B cell (primary cell): ENCODE results near the gene MPLKIP. TPM values are rescaled to one million over a fixed set of nuclear protein-coding genes. Genes with fewer than 3 reads are reported as not detected.
"Not testable (repeated sequence)": the region's sequence is repeated elsewhere in the genome, so short reads cannot be mapped to it uniquely, and the experiment has no call there.

Experiments used
- ATAC-seq: fragments of 200-7000 bp; cut with Tn5 transposase; one replicate; pipeline ENCODE4 v1.10.0; 2021; ENCODE audit warnings: low read depth, mild to moderate bottlenecking, moderate number of reproducible peaks, moderate library complexity
- CTCF ChIA-PET: fragments of 350-600 bp; sonication (Branson Sonifier 250); formaldehyde crosslinking; loops from one replicate; lab custom pipeline; 2021; ENCODE audit warnings: antibody characterized with exemption, inconsistent platforms; lab: Charles Lee
- POLR2A ChIA-PET: fragments of 350-600 bp; sonication (Branson Sonifier 250); formaldehyde crosslinking; loops from one replicate; lab custom pipeline; 2021; ENCODE audit warnings: antibody characterized with exemption; lab: Charles Lee
- DNase-seq: peaks from one replicate; pipeline ENCODE4 v3.0.0; 2013
- H2AFZ ChIP-seq: 2 replicates; pipeline ENCODE4 v1.6.1; 2012; ENCODE audit warnings: mild to moderate bottlenecking, low read depth, low read length; ENCODE audit not compliant: insufficient read depth, poor library complexity, severe bottlenecking
- H3K27ac ChIP-seq, 2 donors: 1 replicate in 1 of 2; 2 replicates in 1 of 2; pipeline ENCODE4 v1.5.1; 2012 to 2013; ENCODE audit warnings: low read length in 2 of 2, mild to moderate bottlenecking in 2 of 2, moderate library complexity in 1 of 2
- H3K27me3 ChIP-seq, 4 experiments: fragments of 200-600 bp in 1 of 4; sonication (generic) in 1 of 4; replicated peaks in 1 of 4; 1 replicate in 2 of 4; 2 replicates in 2 of 4; pipeline versions ENCODE4 v1.6.1 to v1.7.0; 2013 to 2016; ENCODE audit warnings: low read length in 3 of 4, mild to moderate bottlenecking in 2 of 4, mixed read lengths in 1 of 4, moderate library complexity in 1 of 4; ENCODE audit not compliant: insufficient read depth in 4 of 4, control insufficient read depth in 3 of 4; ENCODE audit errors: control extremely low read depth in 1 of 4
- H3K36me3 ChIP-seq, 2 experiments: replicated peaks in 1 of 2; 1 replicate in 1 of 2; 2 replicates in 1 of 2; pipeline versions ENCODE4 v1.6.1 to v1.7.1; 2013; ENCODE audit warnings: low read length in 1 of 2; ENCODE audit not compliant: insufficient read depth in 2 of 2, control insufficient read depth in 1 of 2; ENCODE audit errors: control extremely low read depth in 1 of 2, extremely low read depth in 1 of 2
- H3K4me1 ChIP-seq, 2 donors: fragments of 200-600 bp in 1 of 2; sonication (generic) in 1 of 2; 1 replicate in 1 of 2; 2 replicates in 1 of 2; pipeline versions ENCODE4 v1.5.1 to v1.6.1; 2013 to 2017; ENCODE audit warnings: low read length in 2 of 2; ENCODE audit not compliant: control insufficient read depth in 2 of 2, insufficient read depth in 2 of 2
- H3K4me2 ChIP-seq: replicated peaks from 2 replicates; pipeline ENCODE3; 2012; ENCODE audit warnings: mild to moderate bottlenecking, low read depth, low read length; ENCODE audit not compliant: poor library complexity, severe bottlenecking
- H3K4me3 ChIP-seq, 5 experiments: fragments of 200-600 bp in 1 of 5; sonication (generic) in 1 of 5; 1 replicate in 3 of 5; 2 replicates in 2 of 5; pipeline versions ENCODE4 v1.5.1 to v1.7.0; 2011 to 2016; ENCODE audit warnings: low read length in 4 of 5, mild to moderate bottlenecking in 4 of 5, low read depth in 2 of 5, control low read depth in 1 of 5, moderate library complexity in 1 of 5; ENCODE audit not compliant: insufficient read depth in 1 of 5; ENCODE audit errors: control extremely low read depth in 1 of 5, extremely low read depth in 1 of 5
- H3K79me2 ChIP-seq: fragments of 200-600 bp; sonication (generic); one replicate; pipeline ENCODE4 v1.6.0; 2016; ENCODE audit warnings: low read length; ENCODE audit not compliant: control insufficient read depth, insufficient read depth
- H3K9ac ChIP-seq: fragments of 200-600 bp; sonication (generic); 2 replicates; pipeline ENCODE4 v1.6.1; 2017; ENCODE audit warnings: mild to moderate bottlenecking, low read length, moderate library complexity
- H3K9me3 ChIP-seq, 3 donors: one replicate each; pipeline versions ENCODE4 v1.6.1 to v1.7.1; 2013; ENCODE audit warnings: low read length in 2 of 3; ENCODE audit not compliant: control insufficient read depth in 2 of 3, insufficient read depth in 1 of 3; ENCODE audit errors: control extremely low read depth in 1 of 3
- H4K20me1 ChIP-seq: 2 replicates; pipeline ENCODE4 v1.6.0; 2012; ENCODE audit warnings: mild to moderate bottlenecking, low read length; ENCODE audit not compliant: insufficient read depth, control insufficient read depth, poor library complexity, severe bottlenecking
- H3K27ac Mint-ChIP-seq: one replicate; pipeline ENCODE4 v1.8.0; 2021; ENCODE audit warnings: mixed read lengths
- H3K27me3 Mint-ChIP-seq: one replicate; pipeline ENCODE4 v1.8.0; 2021; ENCODE audit warnings: mixed read lengths
- H3K4me1 Mint-ChIP-seq: one replicate; pipeline ENCODE4 v1.8.0; 2021; ENCODE audit warnings: mixed read lengths
- H3K4me3 Mint-ChIP-seq: one replicate; pipeline ENCODE4 v1.8.0; 2021; ENCODE audit warnings: mixed read lengths
- H3K9me3 Mint-ChIP-seq: one replicate; pipeline ENCODE4 v1.8.0; 2022; ENCODE audit warnings: mixed read lengths; ENCODE audit not compliant: insufficient read depth
- EZH2 ChIP-seq: IDR thresholded peaks from 2 replicates; pipeline ENCODE4 v1.6.1; 2012; ENCODE audit warnings: borderline replicate concordance, low read depth, mild to moderate bottlenecking, moderate library complexity, low read length; ENCODE audit not compliant: insufficient read depth, poor library complexity, severe bottlenecking
- WGBS: methylation state at CpG from one replicate; pipeline ENCODE4 v1.1.5; 2013; ENCODE audit warnings: missing lambda C conversion rate; ENCODE audit not compliant: insufficient coverage; 5-methylcytosine and 5-hydroxymethylcytosine counted together
- intact Hi-C: fragments of 100-400 bp; cut with micrococcal nuclease; formaldehyde crosslinking; loops from one replicate; pipeline ENCODE4 v1.10.0; 2022
- polyA plus RNA-seq: library from polyadenylated mRNA; depleted of rRNA; stranded (reverse); fragments of >200 nt; gene quantifications from 2 replicates; pipeline ENCODE4 v1.2.3, GENCODE V29; 2012
- total RNA-seq, 2 donors: library from RNA; stranded (reverse); fragments of 120-200 nt in 1 of 2; gene quantifications; 1 replicate in 1 of 2; 2 replicates in 1 of 2; pipeline versions ENCODE4 v1.2.3 to v1.2.4, GENCODE V29; 2013 to 2022
- TF ChIP-seq, protein P1 (sequence below): fragments of 200-600 bp; IDR thresholded peaks from one replicate; pipeline ENCODE4 v1.8.0; 2022; ENCODE audit warnings: antibody characterized with exemption, mild to moderate bottlenecking

MPLKIP gene
- total and polyA plus RNA-seq, 2 donors (not counting 1 experiment from before 2014, with no cell fraction given): 23.2 to 34.1 TPM

DNA sequence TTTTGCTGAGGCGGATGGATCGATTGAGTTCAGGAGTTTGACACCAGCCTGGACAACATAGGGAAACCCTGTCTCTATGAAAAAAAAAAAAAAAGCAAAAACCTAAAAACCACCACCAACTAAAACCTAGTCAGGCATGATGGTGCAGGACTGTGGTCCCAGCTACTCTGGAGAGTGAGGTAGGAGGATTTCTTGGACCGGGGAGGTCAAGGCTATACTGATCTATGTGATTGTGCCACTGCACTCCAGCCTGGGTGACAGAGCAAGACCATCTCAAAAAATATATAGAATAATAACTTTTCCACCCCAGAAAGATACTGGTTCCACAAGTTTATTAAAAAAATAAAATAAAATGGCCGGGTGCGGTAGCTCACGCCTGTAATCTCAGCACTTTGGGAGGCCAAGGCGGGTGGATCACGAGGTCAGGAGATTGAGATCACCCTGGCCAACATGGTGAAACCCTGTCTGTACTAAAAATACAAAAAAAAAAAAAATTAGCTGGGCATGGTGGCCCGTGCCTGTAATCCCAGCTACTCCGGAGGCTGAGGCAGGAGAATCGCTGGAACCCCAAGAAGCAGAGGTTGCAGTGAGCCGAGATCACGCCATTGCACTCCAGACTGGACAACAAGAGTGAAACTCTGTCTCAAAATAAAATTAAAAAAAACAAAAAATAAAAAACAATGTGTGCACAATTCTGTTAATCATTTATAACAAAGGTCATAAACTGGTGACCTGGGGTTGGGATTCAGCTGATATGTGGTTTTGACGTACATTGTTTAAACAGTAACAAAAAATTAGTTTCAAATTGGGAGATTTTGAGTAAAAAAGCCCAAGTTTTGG is 12.1 kb downstream of the MPLKIP start:
- H3K4me3 ChIP-seq, H2AFZ ChIP-seq, H3K27ac Mint-ChIP-seq, H3K9ac ChIP-seq, H3K27me3 Mint-ChIP-seq, H3K4me1 Mint-ChIP-seq, H3K9me3 Mint-ChIP-seq, H3K27me3 ChIP-seq, H3K4me3 Mint-ChIP-seq, CTCF ChIA-PET, H3K9me3 ChIP-seq, H4K20me1 ChIP-seq, H3K4me1 ChIP-seq, DNase-seq, H3K4me2 ChIP-seq, H3K27ac ChIP-seq, intact Hi-C loops, H3K36me3 ChIP-seq, POLR2A ChIA-PET, ATAC-seq: not testable (repeated sequence)
- H3K79me2 ChIP-seq: peaks cover 23% of the 10 kb centered on the region
- WGBS: 100% methylated on average over 3 of the region's 14 CpGs

DNA sequence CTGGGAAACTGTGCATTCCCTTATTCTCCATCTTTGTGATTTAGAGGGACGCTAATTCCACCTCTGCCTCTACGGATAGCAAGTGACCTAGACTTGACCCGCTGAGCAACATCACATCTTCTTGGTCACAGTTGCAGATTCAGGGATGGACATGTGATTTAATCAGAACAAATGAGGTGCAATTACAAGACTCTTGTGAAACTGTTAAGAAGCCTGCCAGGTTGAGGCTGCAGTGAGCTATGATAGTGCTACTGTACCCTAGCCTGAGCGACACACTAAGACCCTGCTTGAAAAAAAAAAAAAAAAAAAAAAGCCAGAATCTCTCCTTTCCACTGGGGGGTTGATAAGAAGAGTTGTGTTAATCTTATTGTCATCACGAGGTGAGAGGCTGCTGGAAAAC is 14.4 kb downstream of the MPLKIP start:
- no peaks in the 10 kb centered on the region for H3K27me3 Mint-ChIP-seq
- Histone ChIP-seq H3K4me2 (no peak overlapping the region), H3K27ac (no peak overlapping the region), H3K79me2 (peaks cover 5% of the 10 kb centered on the region), H4K20me1 (no peaks in the 10 kb centered on the region), H2AFZ (no peak overlapping the region), H3K27me3 (no peaks in the 10 kb centered on the region), H3K4me1 (no peaks in the 10 kb centered on the region), H3K36me3 (no peaks in the 10 kb centered on the region), H3K9ac (no peak overlapping the region), H3K4me3 (no peak overlapping the region), H3K9me3 (no peaks in the 10 kb centered on the region)
- DNase-seq (no peak), ATAC-seq (no peak)
- no peaks in the 10 kb centered on the region for H3K9me3 Mint-ChIP-seq
- ChIA-PET CTCF (interaction anchor here (0.5 kb wide), 1 partner anchor 636 kb away, joined by 4 read pairs; no protein-coding TSS in a partner anchor), POLR2A (no interaction called here)
- no peak overlapping the region for H3K27ac Mint-ChIP-seq
- intact Hi-C loops: no loop called here
- no peaks in the 10 kb centered on the region for H3K4me1 Mint-ChIP-seq
- TF ChIP-seq, protein P1, sequence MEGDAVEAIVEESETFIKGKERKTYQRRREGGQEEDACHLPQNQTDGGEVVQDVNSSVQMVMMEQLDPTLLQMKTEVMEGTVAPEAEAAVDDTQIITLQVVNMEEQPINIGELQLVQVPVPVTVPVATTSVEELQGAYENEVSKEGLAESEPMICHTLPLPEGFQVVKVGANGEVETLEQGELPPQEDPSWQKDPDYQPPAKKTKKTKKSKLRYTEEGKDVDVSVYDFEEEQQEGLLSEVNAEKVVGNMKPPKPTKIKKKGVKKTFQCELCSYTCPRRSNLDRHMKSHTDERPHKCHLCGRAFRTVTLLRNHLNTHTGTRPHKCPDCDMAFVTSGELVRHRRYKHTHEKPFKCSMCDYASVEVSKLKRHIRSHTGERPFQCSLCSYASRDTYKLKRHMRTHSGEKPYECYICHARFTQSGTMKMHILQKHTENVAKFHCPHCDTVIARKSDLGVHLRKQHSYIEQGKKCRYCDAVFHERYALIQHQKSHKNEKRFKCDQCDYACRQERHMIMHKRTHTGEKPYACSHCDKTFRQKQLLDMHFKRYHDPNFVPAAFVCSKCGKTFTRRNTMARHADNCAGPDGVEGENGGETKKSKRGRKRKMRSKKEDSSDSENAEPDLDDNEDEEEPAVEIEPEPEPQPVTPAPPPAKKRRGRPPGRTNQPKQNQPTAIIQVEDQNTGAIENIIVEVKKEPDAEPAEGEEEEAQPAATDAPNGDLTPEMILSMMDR: no peak
- no peak for TF ChIP-seq EZH2
- no CpG with 5 or more reads among the region's 5 CpGs for WGBS
- no peak overlapping the region for H3K4me3 Mint-ChIP-seq

DNA sequence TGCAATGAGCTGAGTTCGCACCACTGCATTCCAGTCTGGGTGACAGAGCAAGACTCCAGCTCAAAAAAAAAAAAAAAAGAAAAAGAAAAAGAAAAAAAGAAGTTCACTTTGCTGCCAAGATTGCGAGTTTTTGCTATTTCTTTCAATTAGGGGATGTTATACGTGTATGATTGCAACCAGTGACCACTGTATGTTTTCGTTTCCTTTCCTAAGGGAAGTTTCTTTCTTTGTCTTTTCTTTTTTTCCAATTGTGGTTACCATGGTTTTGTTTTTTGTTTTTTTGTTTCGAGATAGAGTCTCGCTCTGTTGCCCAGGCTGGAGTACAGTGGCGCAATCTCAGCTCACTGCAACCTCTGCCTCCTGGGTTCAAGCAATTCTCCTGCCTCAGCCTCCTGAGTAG is 16.2 kb downstream of the MPLKIP start:
- ATAC-seq, CTCF ChIA-PET, H3K4me3 Mint-ChIP-seq, H3K9me3 Mint-ChIP-seq, H3K27me3 ChIP-seq, H3K4me3 ChIP-seq, intact Hi-C loops, POLR2A ChIA-PET, H3K27me3 Mint-ChIP-seq, H3K27ac Mint-ChIP-seq, H3K9ac ChIP-seq, H3K9me3 ChIP-seq, H3K36me3 ChIP-seq, DNase-seq, H3K79me2 ChIP-seq, H3K4me1 Mint-ChIP-seq, H3K4me2 ChIP-seq, H4K20me1 ChIP-seq, H3K27ac ChIP-seq, H3K4me1 ChIP-seq, H2AFZ ChIP-seq: not testable (repeated sequence)
- 100% methylated on average over 3 of the region's 7 CpGs for WGBS
